ENCODE results near the gene IFNGR1. TPM values are rescaled to one million over a fixed set of nuclear protein-coding genes. Genes with fewer than 3 reads are reported as not detected.

The IFNGR1 gene
- total and polyA plus RNA-seq, 10 of the 15 experiments (the other 5 are each of a cell fraction or from before 2014, with no cell fraction given), result 89.0 to 296 (median 138) TPM

DNA sequence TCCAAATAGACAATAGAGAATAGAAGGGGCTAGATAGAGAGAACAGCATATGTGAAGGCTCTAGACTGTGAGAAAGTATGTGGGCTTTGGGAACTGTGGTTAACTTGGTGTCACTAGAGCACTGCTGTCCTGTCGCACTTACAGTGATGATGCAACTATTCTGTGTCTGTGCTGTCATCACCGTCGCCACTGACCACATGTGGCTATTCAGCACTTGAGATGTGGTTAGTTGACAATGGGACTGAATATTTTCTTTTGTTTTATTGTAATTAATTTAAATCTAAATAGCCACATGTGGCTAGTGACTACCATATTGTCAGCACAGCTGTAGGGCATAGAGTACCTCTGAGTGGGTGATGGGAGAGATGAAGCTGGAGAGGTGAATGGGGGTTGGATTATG is 39.0 kb upstream of the IFNGR1 start (continued):
- TF ChIP-seq, protein P1, sequence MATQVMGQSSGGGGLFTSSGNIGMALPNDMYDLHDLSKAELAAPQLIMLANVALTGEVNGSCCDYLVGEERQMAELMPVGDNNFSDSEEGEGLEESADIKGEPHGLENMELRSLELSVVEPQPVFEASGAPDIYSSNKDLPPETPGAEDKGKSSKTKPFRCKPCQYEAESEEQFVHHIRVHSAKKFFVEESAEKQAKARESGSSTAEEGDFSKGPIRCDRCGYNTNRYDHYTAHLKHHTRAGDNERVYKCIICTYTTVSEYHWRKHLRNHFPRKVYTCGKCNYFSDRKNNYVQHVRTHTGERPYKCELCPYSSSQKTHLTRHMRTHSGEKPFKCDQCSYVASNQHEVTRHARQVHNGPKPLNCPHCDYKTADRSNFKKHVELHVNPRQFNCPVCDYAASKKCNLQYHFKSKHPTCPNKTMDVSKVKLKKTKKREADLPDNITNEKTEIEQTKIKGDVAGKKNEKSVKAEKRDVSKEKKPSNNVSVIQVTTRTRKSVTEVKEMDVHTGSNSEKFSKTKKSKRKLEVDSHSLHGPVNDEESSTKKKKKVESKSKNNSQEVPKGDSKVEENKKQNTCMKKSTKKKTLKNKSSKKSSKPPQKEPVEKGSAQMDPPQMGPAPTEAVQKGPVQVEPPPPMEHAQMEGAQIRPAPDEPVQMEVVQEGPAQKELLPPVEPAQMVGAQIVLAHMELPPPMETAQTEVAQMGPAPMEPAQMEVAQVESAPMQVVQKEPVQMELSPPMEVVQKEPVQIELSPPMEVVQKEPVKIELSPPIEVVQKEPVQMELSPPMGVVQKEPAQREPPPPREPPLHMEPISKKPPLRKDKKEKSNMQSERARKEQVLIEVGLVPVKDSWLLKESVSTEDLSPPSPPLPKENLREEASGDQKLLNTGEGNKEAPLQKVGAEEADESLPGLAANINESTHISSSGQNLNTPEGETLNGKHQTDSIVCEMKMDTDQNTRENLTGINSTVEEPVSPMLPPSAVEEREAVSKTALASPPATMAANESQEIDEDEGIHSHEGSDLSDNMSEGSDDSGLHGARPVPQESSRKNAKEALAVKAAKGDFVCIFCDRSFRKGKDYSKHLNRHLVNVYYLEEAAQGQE (IDR thresholded peaks at IDR 0.05; ENCODE audit: low read depth, low read length), result no peak
- TF ChIP-seq MTA2 (IDR thresholded peaks at IDR 0.05; ENCODE audit: low read depth), result peak; percentile 93
- TF ChIP-seq HDGF (IDR thresholded peaks at IDR 0.05), result no peak
- no peak for TF ChIP-seq CBX3 (IDR thresholded peaks at IDR 0.05; ENCODE audit: borderline replicate concordance, low read depth)
- TF ChIP-seq ZSCAN29 (IDR thresholded peaks at IDR 0.05), result no peak
- TF ChIP-seq SPI1 (IDR thresholded peaks at IDR 0.05; ENCODE audit: borderline replicate concordance, insufficient read depth, low read depth, low read length), result no peak
- no peak for TF ChIP-seq MTA3 (IDR thresholded peaks at IDR 0.05; ENCODE audit: borderline replicate concordance, low read length)
- TF ChIP-seq, protein P2, sequence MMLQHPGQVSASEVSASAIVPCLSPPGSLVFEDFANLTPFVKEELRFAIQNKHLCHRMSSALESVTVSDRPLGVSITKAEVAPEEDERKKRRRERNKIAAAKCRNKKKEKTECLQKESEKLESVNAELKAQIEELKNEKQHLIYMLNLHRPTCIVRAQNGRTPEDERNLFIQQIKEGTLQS (IDR thresholded peaks at IDR 0.05; ENCODE audit: borderline replicate concordance, extremely low read depth, low read depth, low read length), result no peak
- no peak for TF ChIP-seq SIN3A (IDR thresholded peaks at IDR 0.05; ENCODE audit: low read depth, low read length)
- TF ChIP-seq, protein P3, sequence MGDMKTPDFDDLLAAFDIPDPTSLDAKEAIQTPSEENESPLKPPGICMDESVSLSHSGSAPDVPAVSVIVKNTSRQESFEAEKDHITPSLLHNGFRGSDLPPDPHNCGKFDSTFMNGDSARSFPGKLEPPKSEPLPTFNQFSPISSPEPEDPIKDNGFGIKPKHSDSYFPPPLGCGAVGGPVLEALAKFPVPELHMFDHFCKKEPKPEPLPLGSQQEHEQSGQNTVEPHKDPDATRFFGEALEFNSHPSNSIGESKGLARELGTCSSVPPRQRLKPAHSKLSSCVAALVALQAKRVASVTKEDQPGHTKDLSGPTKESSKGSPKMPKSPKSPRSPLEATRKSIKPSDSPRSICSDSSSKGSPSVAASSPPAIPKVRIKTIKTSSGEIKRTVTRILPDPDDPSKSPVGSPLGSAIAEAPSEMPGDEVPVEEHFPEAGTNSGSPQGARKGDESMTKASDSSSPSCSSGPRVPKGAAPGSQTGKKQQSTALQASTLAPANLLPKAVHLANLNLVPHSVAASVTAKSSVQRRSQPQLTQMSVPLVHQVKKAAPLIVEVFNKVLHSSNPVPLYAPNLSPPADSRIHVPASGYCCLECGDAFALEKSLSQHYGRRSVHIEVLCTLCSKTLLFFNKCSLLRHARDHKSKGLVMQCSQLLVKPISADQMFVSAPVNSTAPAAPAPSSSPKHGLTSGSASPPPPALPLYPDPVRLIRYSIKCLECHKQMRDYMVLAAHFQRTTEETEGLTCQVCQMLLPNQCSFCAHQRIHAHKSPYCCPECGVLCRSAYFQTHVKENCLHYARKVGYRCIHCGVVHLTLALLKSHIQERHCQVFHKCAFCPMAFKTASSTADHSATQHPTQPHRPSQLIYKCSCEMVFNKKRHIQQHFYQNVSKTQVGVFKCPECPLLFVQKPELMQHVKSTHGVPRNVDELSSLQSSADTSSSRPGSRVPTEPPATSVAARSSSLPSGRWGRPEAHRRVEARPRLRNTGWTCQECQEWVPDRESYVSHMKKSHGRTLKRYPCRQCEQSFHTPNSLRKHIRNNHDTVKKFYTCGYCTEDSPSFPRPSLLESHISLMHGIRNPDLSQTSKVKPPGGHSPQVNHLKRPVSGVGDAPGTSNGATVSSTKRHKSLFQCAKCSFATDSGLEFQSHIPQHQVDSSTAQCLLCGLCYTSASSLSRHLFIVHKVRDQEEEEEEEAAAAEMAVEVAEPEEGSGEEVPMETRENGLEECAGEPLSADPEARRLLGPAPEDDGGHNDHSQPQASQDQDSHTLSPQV (IDR thresholded peaks at IDR 0.05), result no peak
- TF ChIP-seq ESRRA (IDR thresholded peaks at IDR 0.05; ENCODE audit: low read length), result no peak
- no peak for TF ChIP-seq ZNF274 (IDR thresholded peaks at IDR 0.05; ENCODE audit: insufficient read depth, insufficient read length)
- TF ChIP-seq, protein P4, sequence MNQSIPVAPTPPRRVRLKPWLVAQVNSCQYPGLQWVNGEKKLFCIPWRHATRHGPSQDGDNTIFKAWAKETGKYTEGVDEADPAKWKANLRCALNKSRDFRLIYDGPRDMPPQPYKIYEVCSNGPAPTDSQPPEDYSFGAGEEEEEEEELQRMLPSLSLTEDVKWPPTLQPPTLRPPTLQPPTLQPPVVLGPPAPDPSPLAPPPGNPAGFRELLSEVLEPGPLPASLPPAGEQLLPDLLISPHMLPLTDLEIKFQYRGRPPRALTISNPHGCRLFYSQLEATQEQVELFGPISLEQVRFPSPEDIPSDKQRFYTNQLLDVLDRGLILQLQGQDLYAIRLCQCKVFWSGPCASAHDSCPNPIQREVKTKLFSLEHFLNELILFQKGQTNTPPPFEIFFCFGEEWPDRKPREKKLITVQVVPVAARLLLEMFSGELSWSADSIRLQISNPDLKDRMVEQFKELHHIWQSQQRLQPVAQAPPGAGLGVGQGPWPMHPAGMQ (IDR thresholded peaks at IDR 0.05; ENCODE audit: borderline replicate concordance), result no peak
- TF ChIP-seq RFX5 (IDR thresholded peaks at IDR 0.05; ENCODE audit: low read depth, low read length), result no peak
- no peak for TF ChIP-seq NR2C2 (IDR thresholded peaks at IDR 0.05; ENCODE audit: borderline replicate concordance, control insufficient read depth, insufficient read length, low read depth)
- TF ChIP-seq ZNF622 (IDR thresholded peaks at IDR 0.05), result no peak
- no peak for TF ChIP-seq EED (IDR thresholded peaks at IDR 0.05; ENCODE audit: low read depth)
- no peak for TF ChIP-seq SP1 (IDR thresholded peaks at IDR 0.05; ENCODE audit: low read depth, low read length)
- TF ChIP-seq DPF2 (IDR thresholded peaks at IDR 0.05), result peak; percentile 71
- TF ChIP-seq, protein P5, sequence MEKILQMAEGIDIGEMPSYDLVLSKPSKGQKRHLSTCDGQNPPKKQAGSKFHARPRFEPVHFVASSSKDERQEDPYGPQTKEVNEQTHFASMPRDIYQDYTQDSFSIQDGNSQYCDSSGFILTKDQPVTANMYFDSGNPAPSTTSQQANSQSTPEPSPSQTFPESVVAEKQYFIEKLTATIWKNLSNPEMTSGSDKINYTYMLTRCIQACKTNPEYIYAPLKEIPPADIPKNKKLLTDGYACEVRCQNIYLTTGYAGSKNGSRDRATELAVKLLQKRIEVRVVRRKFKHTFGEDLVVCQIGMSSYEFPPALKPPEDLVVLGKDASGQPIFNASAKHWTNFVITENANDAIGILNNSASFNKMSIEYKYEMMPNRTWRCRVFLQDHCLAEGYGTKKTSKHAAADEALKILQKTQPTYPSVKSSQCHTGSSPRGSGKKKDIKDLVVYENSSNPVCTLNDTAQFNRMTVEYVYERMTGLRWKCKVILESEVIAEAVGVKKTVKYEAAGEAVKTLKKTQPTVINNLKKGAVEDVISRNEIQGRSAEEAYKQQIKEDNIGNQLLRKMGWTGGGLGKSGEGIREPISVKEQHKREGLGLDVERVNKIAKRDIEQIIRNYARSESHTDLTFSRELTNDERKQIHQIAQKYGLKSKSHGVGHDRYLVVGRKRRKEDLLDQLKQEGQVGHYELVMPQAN (conservative IDR thresholded peaks at IDR 0.05), result no peak
- no peak for TF ChIP-seq GABPA (IDR thresholded peaks at IDR 0.05; ENCODE audit: low read depth)
- peak; percentile 88 for TF ChIP-seq CREM (IDR thresholded peaks at IDR 0.05; ENCODE audit: low read depth)

All from GM12878 (cell line).